HL-60 (cell line): ENCODE results near the gene GALNT9.
A peak's percentile ranks its signal among the peaks of the same experiment; 100 is the strongest.

ENCODE experiments used
- DNase-seq, 2 experiments: peaks; one replicate each; pipeline ENCODE4 v3.0.0-alpha.2; 2010 to 2020; ENCODE audit warnings: low read depth in 1 of 2, low spot score in 1 of 2
- H3K27ac ChIP-seq: fragments of 250-450 bp; sonication (Bioruptor Pico); replicated peaks from 2 replicates; pipeline ENCODE4 v1.5.1; 2020; ENCODE audit warnings: mild to moderate bottlenecking, moderate library complexity
- H3K27me3 ChIP-seq: fragments of 250-450 bp; sonication (Bioruptor Pico); 2 replicates; pipeline ENCODE4 v1.5.1; 2021; ENCODE audit warnings: mild to moderate bottlenecking, moderate library complexity; ENCODE audit not compliant: insufficient read depth, poor library complexity, severe bottlenecking
- H3K4me3 ChIP-seq: replicated peaks from 2 replicates; pipeline ENCODE4 v1.5.1; 2011; ENCODE audit warnings: mild to moderate bottlenecking, control low read depth, low read length; ENCODE audit not compliant: insufficient read depth
- GABPA ChIP-seq: IDR thresholded peaks from 2 replicates; pipeline ENCODE4 v1.6.1; 2012; ENCODE audit warnings: low read depth
- POLR2AphosphoS5 ChIP-seq: IDR thresholded peaks from 2 replicates; pipeline ENCODE4 v1.6.1; 2012; ENCODE audit warnings: low read depth
- SPI1 ChIP-seq: IDR thresholded peaks from 2 replicates; pipeline ENCODE4 v1.6.1; 2012; ENCODE audit warnings: low read depth, mild to moderate bottlenecking, borderline replicate concordance
- TF ChIP-seq, protein P1 (sequence below): IDR thresholded peaks from one replicate; pipeline ENCODE4 v1.5.1; 2011; ENCODE audit warnings: low read length, control low read depth, inconsistent platforms; ENCODE audit not compliant: insufficient read depth
- TF ChIP-seq, protein P2 (sequence below): IDR thresholded peaks from 2 replicates; pipeline ENCODE4 v1.6.1; 2012; ENCODE audit warnings: low read depth; ENCODE audit not compliant: insufficient replicate concordance

Gene GALNT9

DNA sequence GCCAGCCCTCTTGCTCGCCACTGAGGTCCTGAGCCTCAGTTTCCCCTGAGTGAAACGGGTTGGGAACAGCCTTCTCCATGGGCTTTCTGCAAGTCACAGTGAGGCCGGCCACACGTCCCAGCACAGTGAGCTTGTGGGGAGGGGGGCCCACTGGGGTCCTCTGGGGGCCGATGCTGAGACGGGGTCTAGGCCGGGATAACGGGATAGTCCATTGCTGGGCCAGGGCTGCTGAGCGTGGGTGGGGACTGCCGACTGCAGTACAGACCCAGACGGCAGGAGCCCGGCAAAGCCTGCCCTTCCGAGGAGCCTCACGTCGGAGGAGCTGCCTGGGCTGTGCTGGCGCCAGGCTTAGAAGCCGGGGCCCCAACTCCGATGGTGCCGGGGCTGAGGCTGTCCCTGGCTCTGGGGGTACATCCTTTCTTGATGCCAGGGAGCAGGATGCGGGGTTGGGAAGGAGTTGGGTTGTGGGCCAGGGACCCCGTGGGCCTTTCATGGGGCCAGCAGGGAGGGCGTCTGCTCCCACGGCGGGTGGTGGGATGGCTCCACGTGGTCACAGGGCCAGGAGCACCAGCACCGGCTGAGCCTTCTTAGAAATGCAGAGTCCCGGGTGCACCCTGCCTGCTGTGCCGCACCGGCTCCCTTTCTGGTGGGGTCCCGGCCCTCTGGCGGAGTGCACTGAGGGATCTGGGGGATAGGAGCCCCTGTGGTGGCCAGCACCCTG lies 160.9 kb downstream of the GALNT9 start:
- H3K27me3 ChIP-seq = peaks cover 5% of the 10 kb centered on the region
- TF ChIP-seq GABPA (no peak), POLR2AphosphoS5 (no peak), SPI1 (no peak)
- TF ChIP-seq, protein P1, sequence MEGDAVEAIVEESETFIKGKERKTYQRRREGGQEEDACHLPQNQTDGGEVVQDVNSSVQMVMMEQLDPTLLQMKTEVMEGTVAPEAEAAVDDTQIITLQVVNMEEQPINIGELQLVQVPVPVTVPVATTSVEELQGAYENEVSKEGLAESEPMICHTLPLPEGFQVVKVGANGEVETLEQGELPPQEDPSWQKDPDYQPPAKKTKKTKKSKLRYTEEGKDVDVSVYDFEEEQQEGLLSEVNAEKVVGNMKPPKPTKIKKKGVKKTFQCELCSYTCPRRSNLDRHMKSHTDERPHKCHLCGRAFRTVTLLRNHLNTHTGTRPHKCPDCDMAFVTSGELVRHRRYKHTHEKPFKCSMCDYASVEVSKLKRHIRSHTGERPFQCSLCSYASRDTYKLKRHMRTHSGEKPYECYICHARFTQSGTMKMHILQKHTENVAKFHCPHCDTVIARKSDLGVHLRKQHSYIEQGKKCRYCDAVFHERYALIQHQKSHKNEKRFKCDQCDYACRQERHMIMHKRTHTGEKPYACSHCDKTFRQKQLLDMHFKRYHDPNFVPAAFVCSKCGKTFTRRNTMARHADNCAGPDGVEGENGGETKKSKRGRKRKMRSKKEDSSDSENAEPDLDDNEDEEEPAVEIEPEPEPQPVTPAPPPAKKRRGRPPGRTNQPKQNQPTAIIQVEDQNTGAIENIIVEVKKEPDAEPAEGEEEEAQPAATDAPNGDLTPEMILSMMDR = no peak
- TF ChIP-seq, protein P2, sequence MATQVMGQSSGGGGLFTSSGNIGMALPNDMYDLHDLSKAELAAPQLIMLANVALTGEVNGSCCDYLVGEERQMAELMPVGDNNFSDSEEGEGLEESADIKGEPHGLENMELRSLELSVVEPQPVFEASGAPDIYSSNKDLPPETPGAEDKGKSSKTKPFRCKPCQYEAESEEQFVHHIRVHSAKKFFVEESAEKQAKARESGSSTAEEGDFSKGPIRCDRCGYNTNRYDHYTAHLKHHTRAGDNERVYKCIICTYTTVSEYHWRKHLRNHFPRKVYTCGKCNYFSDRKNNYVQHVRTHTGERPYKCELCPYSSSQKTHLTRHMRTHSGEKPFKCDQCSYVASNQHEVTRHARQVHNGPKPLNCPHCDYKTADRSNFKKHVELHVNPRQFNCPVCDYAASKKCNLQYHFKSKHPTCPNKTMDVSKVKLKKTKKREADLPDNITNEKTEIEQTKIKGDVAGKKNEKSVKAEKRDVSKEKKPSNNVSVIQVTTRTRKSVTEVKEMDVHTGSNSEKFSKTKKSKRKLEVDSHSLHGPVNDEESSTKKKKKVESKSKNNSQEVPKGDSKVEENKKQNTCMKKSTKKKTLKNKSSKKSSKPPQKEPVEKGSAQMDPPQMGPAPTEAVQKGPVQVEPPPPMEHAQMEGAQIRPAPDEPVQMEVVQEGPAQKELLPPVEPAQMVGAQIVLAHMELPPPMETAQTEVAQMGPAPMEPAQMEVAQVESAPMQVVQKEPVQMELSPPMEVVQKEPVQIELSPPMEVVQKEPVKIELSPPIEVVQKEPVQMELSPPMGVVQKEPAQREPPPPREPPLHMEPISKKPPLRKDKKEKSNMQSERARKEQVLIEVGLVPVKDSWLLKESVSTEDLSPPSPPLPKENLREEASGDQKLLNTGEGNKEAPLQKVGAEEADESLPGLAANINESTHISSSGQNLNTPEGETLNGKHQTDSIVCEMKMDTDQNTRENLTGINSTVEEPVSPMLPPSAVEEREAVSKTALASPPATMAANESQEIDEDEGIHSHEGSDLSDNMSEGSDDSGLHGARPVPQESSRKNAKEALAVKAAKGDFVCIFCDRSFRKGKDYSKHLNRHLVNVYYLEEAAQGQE = no peak
- H3K4me3 ChIP-seq = no peak overlapping the region
- no peak for DNase-seq
- H3K27ac ChIP-seq = no peak overlapping the region

DNA sequence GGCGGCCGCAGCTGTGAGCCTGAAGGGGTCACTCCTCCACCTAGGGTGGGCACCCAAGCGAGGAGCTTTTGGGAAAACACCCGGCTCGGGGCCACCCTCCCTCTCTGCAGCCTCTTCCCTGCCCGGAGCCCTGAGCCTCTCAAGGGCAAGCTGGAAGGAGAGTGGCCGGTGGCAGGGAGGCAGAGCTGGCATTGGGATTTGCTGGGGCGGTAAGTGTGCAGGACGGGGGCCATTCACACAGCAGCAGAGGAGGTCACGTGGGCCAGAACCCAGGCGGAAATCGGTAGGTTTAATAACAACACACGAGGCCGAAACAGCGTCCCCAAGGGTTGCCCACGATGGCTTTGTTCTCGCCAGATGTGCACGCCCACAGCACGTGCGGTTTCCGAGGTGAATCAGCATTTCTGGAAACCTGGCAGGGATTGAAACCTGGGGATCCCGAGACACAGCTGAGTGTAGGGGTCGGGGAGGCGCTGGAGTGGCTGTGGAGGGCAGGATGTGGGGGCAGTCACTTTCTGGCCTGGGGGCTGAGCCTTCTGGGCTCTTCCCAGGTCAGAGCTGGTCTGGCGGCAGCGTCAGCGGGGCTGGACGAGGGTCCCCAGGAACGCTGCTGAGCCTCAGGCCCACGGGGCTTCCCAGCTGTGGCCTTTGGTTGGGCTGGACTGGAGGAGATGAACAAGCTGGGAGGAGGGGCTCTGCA lies 161.6 kb downstream of the GALNT9 start:
- H3K27me3 ChIP-seq = peaks cover 5% of the 10 kb centered on the region
- no peak overlapping the region for H3K27ac ChIP-seq
- DNase-seq = peak in 1 of 2 experiments; percentile 50
- no peak overlapping the region for H3K4me3 ChIP-seq
- TF ChIP-seq GABPA = no peak
- no peak for TF ChIP-seq SPI1
- TF ChIP-seq POLR2AphosphoS5 = no peak
- TF ChIP-seq, protein P2 = no peak
- TF ChIP-seq, protein P1 = no peak

DNA sequence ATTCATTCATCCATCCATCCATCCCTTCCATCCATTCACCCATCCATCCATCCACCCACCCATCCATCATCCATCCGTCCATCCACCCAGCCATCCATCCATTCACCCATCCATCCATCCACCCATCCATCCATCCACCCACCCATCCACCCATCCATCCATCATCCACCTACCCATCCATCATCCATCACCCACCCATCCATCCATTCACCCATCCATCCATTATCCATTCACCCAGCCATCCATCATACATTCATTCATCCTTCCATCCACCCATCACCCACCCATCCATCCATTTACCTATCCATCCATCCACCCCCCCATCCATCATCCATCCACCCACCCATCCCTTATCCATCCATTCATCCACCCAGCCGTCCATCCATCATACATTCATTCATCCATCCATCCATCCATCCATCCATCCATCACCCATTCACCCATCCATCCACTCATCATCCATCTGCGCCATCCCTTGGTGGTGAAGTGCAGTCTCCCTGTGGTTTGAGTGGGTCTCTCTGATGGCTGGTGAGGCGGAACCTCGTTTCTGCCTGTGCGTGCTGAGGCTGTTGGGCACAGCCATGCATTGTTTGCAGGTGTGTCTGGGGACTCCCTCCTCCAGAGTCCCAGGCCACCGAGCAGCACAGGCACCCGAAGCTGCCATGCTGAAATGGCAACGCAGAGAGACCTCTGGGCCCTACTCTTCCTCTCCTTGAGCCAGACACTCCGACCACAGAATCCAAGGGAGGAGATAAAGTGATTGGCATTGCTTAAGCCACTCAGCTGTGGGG lies 162.4 kb downstream of the GALNT9 start:
- Histone ChIP-seq H3K4me3 (no peak overlapping the region), H3K27me3 (peaks cover 5% of the 10 kb centered on the region), H3K27ac (no peak overlapping the region)
- no peak for TF ChIP-seq GABPA
- TF ChIP-seq, protein P2 = no peak
- TF ChIP-seq, protein P1 = no peak
- no peak for TF ChIP-seq SPI1
- no peak for TF ChIP-seq POLR2AphosphoS5
- DNase-seq = no peak
